Left renal cortex interstitium (tissue), 4 donors: ENCODE measurements around the gene TPD52L2. TPM values are rescaled to one million over a fixed set of nuclear protein-coding genes. Genes with fewer than 3 reads are reported as not detected.
"Not testable (repeated sequence)": the region's sequence is repeated elsewhere in the genome, so short reads cannot be mapped to it uniquely, and the experiment has no call there.

ENCODE experiments used
- DNase-seq, 4 donors: peaks; one replicate each; pipeline ENCODE4 v3.0.0-alpha.2; 2013; ENCODE audit warnings: low read depth in 4 of 4, low spot score in 2 of 4, missing footprints in 1 of 4
- polyA plus RNA-seq, 4 donors: library from polyadenylated mRNA; unstranded; fragments of 120-200 nt; gene quantifications; one replicate each; pipeline ENCODE4 v1.2.1, GENCODE V29; 2013; ENCODE audit not compliant: insufficient read length in 4 of 4

TPD52L2 gene
- polyA plus RNA-seq, 4 donors: 82.9 to 96.6 (median 95.2) TPM

DNA sequence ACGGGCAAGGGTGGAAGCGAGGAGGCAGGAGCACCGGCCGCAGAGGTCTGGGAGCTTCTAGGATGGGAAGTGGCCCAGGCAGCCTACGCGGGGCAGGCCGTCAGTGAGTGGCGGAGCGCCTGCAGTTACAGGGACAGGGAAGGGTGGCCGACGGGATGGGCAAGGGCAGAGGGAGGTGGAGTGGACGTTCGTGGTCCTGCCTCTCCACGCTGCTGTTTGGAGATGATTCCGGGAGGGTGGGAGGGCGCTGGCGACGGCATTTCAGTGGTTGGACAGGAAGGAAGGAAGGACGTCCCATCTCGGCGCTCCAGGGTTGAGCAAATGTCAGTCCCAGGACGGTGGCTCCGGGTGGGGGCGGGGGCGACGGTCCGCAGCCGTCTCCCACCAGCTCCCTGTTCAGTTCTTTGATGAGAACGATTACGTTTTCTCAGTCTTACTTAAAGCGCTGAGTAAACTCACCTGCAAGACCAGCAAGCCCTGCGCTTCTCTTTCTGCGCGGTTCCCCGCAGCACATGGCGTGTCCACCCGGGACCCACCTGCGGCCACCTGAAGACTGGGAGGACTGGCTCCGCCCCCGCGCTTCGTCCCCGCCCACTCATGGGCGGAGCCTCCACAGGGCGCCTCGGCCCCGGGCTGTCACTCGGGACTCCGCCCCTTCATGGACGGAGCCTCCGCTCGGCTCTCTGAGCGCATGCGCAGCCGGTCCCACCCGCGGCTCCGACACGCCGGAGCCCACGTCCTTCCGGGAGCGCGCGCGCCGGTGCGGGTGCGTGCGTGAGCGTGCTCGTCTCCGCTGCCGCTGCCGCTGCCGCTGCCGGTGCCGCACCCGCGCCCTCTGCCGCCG lies 29.5 kb downstream of the TPD52L2 start, which contains the start of gene DNAJC5:
Gene DNAJC5, plus strand, starts transcription at position 769 of the 844 bp plus-strand sequence. CDS start 33,220 bp downstream, outside the sequence.
- peak; percentile 58 to 88 (median 78) for DNase-seq

DNA sequence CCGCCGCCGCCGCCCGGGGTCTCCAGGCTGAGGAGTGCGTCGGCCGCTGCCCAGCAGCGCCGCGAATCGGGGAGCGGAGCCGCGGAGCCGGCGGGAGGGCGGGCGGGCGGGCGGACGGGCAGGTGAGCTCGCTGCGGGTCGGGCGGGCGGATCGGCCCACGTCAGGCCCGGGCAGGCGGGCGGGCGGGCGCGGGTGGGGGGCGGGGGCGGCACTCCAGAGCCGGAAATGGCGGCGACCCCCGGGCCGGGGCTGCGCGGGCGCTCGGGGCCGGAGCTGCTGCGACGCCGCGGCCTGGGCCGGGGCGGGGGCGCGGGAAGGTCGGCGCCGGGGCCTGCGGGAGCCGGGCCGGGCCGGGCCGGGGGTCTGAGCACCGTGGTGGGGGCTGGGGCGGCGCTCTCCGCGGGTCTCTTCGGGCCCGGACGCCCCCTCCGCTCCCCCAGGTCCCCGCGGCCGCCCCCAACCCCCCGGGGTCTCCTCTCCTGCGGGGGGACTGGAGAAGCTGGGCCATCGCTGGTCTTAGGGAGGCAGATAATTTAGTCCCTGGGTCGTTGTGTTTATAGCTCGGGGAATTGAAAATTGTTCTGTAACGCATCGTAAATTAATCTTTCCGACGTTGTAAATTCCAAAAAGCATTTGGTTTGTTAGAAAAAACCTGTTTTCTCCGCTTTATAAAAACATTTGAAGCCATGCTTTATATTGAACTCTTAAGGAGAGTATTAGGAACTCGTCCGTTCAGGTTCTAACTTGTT lies 30.3 kb downstream of the TPD52L2 start:
- DNase-seq: no peak

GRCh38 chr20:63895952-63896263 lies 30.8 kb downstream of the TPD52L2 start:
- DNase-seq: peak in 1 of 4 donors; percentile 15

GRCh38 chr20:63896264-63897105 lies 31.4 kb downstream of the TPD52L2 start:
- DNase-seq: no peak

- no peak for DNase-seq
Measured at GRCh38 chr20:63897978-63898561, 33.0 kb downstream of the TPD52L2 start.

DNA sequence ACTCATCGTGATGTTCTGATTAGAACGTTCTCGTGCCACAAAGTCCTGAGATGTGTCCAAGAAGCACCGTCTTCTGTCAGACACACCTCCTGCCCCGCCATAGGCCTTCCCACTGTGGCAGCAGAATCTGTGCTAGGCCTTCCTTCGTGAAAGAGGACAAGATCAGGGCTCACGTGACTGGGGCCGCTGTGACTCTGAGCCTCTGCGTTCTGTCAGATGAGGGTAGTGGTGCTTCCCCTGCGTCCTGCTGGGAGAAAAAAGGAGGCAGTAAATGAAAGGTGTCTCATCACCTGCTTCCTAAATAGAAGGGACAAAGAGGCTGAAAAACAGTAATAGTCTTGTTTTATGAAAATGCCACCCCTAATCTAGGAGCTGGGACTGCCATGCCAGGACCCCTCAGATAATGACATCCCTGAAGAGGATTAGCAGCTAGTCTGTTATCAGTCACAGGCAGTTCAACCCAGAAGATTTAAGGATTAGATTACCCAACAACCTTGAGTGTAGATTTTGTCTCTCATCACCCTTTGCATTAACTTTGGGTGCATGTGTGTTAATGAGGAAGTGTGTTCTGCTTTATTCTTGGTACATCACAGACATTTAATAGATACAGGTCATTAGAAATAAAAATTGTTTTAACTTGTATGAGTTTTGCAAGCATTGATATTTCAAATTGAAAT lies 34.0 kb downstream of the TPD52L2 start:
- no peak for DNase-seq

DNA sequence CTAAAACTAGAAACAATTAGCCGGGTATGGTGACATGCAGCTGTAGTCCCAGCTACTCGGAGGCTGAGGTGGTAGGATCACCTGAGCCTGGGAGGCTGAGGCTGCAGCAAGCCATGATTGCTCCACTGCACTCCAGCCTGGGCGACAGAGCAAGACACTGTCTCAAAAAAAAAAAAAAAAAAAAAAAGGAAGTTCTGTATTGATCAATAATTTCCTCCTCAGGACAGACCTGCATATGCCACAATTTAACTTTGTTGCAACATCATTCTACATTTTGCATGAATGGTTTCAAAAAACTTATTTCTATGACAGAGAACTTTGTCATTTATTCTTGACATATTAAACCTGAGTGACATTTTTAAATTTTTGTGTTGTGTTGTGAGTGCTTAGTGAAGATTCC lies 35.3 kb downstream of the TPD52L2 start:
- no peak for DNase-seq

DNA sequence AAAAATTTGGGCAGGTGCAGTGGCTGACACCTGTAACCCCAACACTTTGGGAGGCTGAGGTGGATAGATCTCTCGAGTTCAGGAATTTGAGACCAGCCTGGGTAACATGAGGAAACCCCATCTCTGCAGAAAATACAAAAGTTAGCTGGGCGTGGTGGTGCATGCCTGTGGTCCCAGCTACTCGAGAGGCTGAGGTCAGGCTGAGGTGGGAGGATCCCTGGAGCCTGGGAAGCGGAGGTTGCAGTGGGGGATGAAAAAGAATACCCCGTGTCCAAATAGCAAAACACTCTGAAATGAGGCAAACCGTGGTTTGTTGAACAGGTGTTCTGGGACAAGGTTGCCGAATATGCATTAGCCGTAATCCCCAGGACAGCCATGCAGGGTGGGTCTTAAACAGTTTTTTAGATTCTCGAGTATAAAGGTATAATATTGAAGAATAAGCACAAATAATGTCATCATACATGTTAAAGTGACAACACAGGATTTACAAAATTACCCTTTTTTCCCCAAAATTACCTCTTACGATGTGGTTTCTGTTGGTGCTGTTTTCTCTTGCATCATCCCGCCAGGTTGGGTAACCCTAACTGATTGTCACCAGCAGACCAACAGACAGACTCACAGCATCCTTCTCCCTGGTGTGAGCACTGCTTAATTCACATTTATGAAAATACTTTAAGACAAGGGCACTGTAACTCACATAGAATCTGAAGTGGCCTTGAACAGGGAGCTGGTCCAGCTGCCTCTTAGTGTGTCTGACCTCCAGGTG lies 38.9 kb downstream of the TPD52L2 start:
- DNase-seq: no peak

DNA sequence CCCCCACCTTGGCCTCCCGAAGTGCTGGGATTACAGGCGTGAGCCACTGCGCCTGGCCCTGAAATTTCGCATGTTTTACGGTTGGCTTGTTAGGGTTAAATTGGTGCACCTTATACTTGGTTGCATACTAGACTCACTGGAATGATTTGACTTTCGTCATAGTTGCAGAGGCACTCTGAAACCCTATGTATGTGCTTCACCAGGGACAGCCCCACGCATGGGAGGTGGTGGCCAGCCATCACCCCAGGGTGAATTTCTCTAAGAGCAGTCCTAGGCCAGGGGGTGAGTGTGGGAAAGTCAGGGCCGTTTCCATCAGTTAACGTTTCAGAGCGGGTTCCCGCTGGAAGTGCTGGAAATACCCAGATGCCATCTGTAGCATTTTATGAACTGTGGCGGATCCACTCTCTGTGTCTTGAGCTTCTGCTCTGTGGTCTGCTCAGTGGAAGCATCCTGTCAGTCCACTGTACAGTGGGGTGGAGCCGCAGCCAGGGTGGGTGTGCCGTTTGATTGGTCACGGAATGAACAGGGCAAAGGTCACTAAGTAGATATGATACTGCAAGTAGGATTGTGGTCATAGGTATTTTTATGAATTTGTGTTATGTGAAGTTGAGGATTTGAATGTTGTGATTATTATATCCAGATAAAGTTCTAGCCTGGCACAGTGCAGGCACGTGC lies 43.1 kb downstream of the TPD52L2 start:
- DNase-seq: no peak

- no peak for DNase-seq
Measured at GRCh38 chr20:63911176-63911575, 46.1 kb downstream of the TPD52L2 start.

DNA sequence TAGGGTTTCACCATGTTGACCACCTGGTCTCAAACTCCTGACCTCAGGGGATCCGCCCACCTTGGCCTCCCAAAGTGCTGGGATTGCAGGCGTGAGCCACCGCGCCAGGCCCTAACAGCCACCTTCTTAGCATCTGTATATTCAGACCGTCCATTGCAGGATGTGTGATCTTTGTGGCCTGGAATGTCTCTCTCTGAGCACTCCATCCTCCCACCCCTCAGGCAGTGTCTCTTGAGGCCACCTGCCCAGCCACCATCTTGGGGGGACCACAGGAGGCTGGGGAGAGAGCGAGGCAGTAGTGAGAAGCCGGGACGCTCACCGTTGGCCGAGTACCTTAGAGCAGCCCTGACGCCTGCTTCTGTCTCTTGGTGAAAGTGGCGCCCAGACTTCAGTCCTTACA lies 48.7 kb downstream of the TPD52L2 start:
- no peak for DNase-seq

DNA sequence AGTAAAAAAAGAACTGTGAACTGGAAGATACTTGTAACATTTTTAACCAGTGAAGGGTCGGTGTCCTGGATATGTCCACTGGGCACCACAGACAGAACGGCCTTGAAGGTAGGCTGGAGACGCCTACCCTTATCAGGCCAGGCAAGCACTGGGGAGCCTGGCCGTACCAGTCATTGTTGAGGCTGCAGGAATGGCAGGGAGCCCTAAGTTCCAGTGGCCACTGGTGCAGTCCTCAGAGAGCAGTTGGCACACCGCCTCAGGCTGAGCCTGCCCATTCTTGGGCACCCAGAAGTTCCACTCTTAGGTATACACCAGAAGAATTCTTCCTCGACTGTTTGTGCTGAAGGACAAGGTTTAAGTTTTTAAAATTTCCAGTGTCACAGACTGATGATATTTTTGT lies 50.4 kb downstream of the TPD52L2 start:
- DNase-seq: no peak

DNA sequence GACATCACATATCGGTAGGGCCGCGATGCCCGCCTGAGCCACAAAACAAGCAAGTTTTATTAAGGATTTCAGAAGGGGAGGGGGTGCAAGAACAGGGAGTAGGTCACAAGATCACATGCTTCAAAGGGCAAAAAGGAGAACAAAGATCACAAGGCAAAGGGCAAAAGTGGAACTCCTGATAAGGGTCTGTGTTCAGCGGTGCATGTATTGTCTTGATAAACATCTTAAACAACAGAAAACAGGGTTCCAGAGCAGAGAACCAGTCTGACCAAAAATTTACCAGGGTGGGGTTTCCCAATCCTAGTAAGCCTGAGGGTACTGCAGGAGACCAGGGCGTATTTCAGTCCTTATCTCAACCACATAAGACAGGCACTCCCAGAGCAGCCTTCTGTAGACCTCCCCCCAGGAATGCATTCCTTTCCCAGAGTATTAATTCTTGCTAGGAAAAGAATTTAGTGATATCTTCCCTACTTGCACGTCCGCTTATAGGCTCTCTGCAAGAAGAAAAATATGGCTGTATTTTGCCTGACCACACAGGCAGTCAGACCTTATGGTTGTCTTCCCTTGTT lies 51.4 kb downstream of the TPD52L2 start:
- DNase-seq: not testable (repeated sequence)

DNA sequence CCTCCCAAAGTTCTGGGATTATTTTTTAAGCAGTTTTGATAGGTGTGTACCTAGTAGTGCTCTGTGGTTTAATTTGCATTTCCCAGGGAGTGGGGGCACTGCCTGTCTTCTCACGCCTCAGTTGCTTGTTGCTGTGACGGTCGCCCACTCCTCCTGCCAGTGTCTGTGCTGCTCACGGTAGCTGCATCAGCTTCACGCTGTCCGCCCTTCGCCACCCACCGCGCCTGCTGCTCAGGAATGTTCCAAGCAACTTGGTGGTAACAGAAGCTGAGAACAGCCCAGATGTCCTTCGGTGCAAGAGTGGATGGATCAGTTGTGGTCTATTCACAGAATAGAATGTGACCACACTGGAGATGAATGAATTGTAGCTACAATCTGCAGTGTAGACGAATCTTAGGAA lies 52.7 kb downstream of the TPD52L2 start:
- DNase-seq: no peak

DNA sequence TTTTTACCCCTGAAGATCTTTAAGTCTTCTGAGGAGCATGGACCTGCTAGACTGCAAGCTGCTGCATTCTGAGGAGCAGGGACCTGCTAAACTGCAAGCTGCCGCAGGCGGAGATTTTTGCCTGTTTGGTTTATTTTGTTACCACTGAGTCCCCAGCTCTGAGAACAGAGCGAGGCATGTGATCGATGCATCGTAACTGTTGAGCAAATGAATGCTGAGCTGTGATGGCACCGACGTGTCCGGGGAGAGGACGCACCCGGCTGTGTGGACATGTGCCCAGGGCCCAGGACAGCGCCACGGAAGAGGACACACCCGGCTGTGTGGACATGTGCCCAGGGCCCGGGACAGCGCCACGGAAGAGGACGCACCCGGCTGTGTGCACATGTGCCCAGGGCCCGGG lies 54.1 kb downstream of the TPD52L2 start:
- no peak for DNase-seq

GRCh38 chr20:63920226-63920625 lies 55.2 kb downstream of the TPD52L2 start:
- DNase-seq: no peak

GRCh38 chr20:63923651-63924050 lies 58.6 kb downstream of the TPD52L2 start:
- no peak for DNase-seq

- DNase-seq: no peak
Measured at GRCh38 chr20:63924241-63924640, 59.2 kb downstream of the TPD52L2 start.
